IMR-90 (cell line): ENCODE results near the gene TMEM245. TPM values are rescaled to one million over a fixed set of nuclear protein-coding genes. Genes with fewer than 3 reads are reported as not detected.

Source experiments
- ATAC-seq: fragments of 200-7000 bp; cut with Tn5 transposase; 2 replicates; pipeline ENCODE4 v1.9.1; 2020; ENCODE audit warnings: low read depth, mild to moderate bottlenecking, moderate library complexity
- BruUV-seq: library from RNA; stranded (reverse); fragments of 400-500 nt; replicated peaks from 2 replicates; lab custom pipeline; 2021; lab: Mats Ljungman, UMichigan
- CTCF ChIA-PET: fragments of 300-600 bp; formaldehyde crosslinking; extraction: SDS; loops from one replicate; lab custom pipeline; 2021; ENCODE audit warnings: antibody characterized with exemption; lab: Yijun Ruan, JAX
- POLR2A ChIA-PET: fragments of 300-600 bp; sonication (Branson Sonifier 250); formaldehyde crosslinking; loops from one replicate; lab custom pipeline; 2022; ENCODE audit warnings: antibody characterized with exemption; ENCODE audit not compliant: unreplicated experiment; lab: Charles Lee
- DNase-seq: peaks from one replicate; pipeline ENCODE4 v3.0.0; 2013
- H2AFZ ChIP-seq: replicated peaks from 2 replicates; pipeline ENCODE3; 2013; ENCODE audit warnings: low read length, mild to moderate bottlenecking; ENCODE audit not compliant: poor library complexity
- H2AK5ac ChIP-seq: 2 replicates; pipeline ENCODE4 v1.6.1; 2013; ENCODE audit warnings: low read depth, low read length, inconsistent platforms
- H2AK9ac ChIP-seq: replicated peaks from 2 replicates; pipeline ENCODE3; 2013; ENCODE audit warnings: mild to moderate bottlenecking, low read depth, low read length, moderate library complexity; ENCODE audit not compliant: poor library complexity
- H2BK120ac ChIP-seq: 2 replicates; pipeline ENCODE4 v1.6.1; 2013; ENCODE audit warnings: low read depth, low read length, inconsistent platforms
- H2BK15ac ChIP-seq: 3 replicates; pipeline ENCODE4 v1.6.1; 2013; ENCODE audit warnings: low read depth, low read length, inconsistent platforms
- H2BK20ac ChIP-seq: 2 replicates; pipeline ENCODE4 v1.6.1; 2013; ENCODE audit warnings: low read depth, mild to moderate bottlenecking, inconsistent platforms, low read length, moderate library complexity
- H2BK5ac ChIP-seq: 2 replicates; pipeline ENCODE4 v1.6.1; 2013; ENCODE audit warnings: mild to moderate bottlenecking, low read depth, low read length, inconsistent platforms; ENCODE audit not compliant: poor library complexity, severe bottlenecking
- H3K14ac ChIP-seq: replicated peaks from 2 replicates; pipeline ENCODE4 v1.6.1; 2013; ENCODE audit warnings: low read depth, low read length, inconsistent platforms
- H3K18ac ChIP-seq: 2 replicates; pipeline ENCODE4 v1.6.1; 2013; ENCODE audit warnings: low read depth, low read length, control low read depth
- H3K23ac ChIP-seq: 2 replicates; pipeline ENCODE4 v1.6.1; 2013; ENCODE audit warnings: low read depth, low read length, inconsistent platforms
- H3K27ac ChIP-seq: 2 replicates; pipeline ENCODE4 v1.5.1; 2013; ENCODE audit warnings: mild to moderate bottlenecking, control low read depth, low read length; ENCODE audit not compliant: insufficient read depth
- H3K27me3 ChIP-seq: 2 replicates; pipeline ENCODE4 v1.6.1; 2013; ENCODE audit warnings: low read length; ENCODE audit not compliant: control insufficient read depth, insufficient read depth
- H3K36me3 ChIP-seq: 2 replicates; pipeline ENCODE4 v1.6.1; 2013; ENCODE audit warnings: low read length, mixed read lengths; ENCODE audit not compliant: control insufficient read depth, insufficient read depth
- H3K4ac ChIP-seq: 2 replicates; pipeline ENCODE4 v1.6.1; 2013; ENCODE audit warnings: low read depth, low read length, inconsistent platforms
- H3K4me1 ChIP-seq: 2 replicates; pipeline ENCODE4 v1.6.1; 2013; ENCODE audit warnings: low read length, mixed read lengths; ENCODE audit not compliant: control insufficient read depth, insufficient read depth
- H3K4me2 ChIP-seq: 2 replicates; pipeline ENCODE4 v1.6.1; 2013; ENCODE audit warnings: low read depth, mild to moderate bottlenecking, control low read depth, low read length, moderate library complexity
- H3K4me3 ChIP-seq: 2 replicates; pipeline ENCODE4 v1.5.1; 2013; ENCODE audit warnings: low read depth, mild to moderate bottlenecking, control low read depth, low read length, moderate library complexity; ENCODE audit not compliant: insufficient read depth
- H3K56ac ChIP-seq: 2 replicates; pipeline ENCODE4 v1.6.1; 2013; ENCODE audit warnings: low read length, inconsistent platforms; ENCODE audit not compliant: insufficient read depth; ENCODE audit errors: extremely low read depth
- H3K79me1 ChIP-seq, 2 experiments: 2 replicates each; pipeline ENCODE4 v1.6.1; 2013; ENCODE audit warnings: low read length in 2 of 2, inconsistent platforms in 1 of 2, low read depth in 1 of 2
- H3K9ac ChIP-seq: 2 replicates; pipeline ENCODE4 v1.6.1; 2013; ENCODE audit warnings: low read depth, low read length, control low read depth
- H3K9me1 ChIP-seq: 2 replicates; pipeline ENCODE4 v1.6.1; 2013; ENCODE audit warnings: low read length, inconsistent platforms; ENCODE audit not compliant: insufficient read depth
- H3K9me3 ChIP-seq: 2 replicates; pipeline ENCODE4 v1.6.1; 2013; ENCODE audit warnings: low read length; ENCODE audit not compliant: control insufficient read depth, insufficient read depth
- H4K20me1 ChIP-seq: 2 replicates; pipeline ENCODE4 v1.6.1; 2013; ENCODE audit warnings: low read length, inconsistent platforms; ENCODE audit not compliant: insufficient read depth
- H4K5ac ChIP-seq: 2 replicates; pipeline ENCODE4 v1.6.1; 2013; ENCODE audit warnings: mild to moderate bottlenecking, low read depth, low read length, control low read depth
- H4K8ac ChIP-seq, 2 experiments: 2 replicates each; pipeline ENCODE4 v1.6.1; 2013; ENCODE audit warnings: low read depth in 2 of 2, low read length in 2 of 2, control low read depth in 1 of 2, inconsistent platforms in 1 of 2
- H4K91ac ChIP-seq: 2 replicates; pipeline ENCODE4 v1.6.1; 2013; ENCODE audit warnings: low read depth, low read length, inconsistent platforms; ENCODE audit not compliant: insufficient read depth
- CEBPB ChIP-seq: IDR thresholded peaks from 2 replicates; pipeline ENCODE4 v1.6.1; 2012; ENCODE audit warnings: low read depth, low read length, improper control_type of control experiment
- RAD21 ChIP-seq: IDR thresholded peaks from 2 replicates; pipeline ENCODE4 v1.6.1; 2012; ENCODE audit warnings: low read length, improper control_type of control experiment
- WGBS, 2 experiments: methylation state at CpG; one replicate each; pipeline versions ENCODE4 v1.1.5 to v1.1.7; 2013; ENCODE audit warnings: missing lambda C conversion rate in 2 of 2; ENCODE audit not compliant: insufficient read length in 1 of 2; ENCODE audit errors: extremely low coverage in 2 of 2; 5-methylcytosine and 5-hydroxymethylcytosine counted together
- dilution Hi-C: fragments of 300-500 bp; cut with HindIII; formaldehyde crosslinking; loops from one replicate; pipeline ENCODE4 v1.14.3; 2018; ENCODE audit warnings: low sequenced_read_pairs; ENCODE audit not compliant: unreplicated experiment
- in situ Hi-C: fragments of 300-500 bp; cut with MboI; formaldehyde crosslinking; loops from 3 replicates; pipeline ENCODE4 v1.14.3; 2019; ENCODE audit warnings: low sequenced_read_pairs, inconsistent platforms, mixed read lengths
- intact Hi-C: fragments of 100-400 bp; cut with micrococcal nuclease; formaldehyde crosslinking; loops from 2 replicates; pipeline ENCODE4 v1.10.0; 2022
- polyA plus RNA-seq, 3 experiments: library from polyadenylated mRNA; depleted of rRNA; stranded (reverse); fragments of >200 nt; gene quantifications; 2 replicates each; pipeline ENCODE4 v1.2.3, GENCODE V29; 2012; ENCODE audit warnings: low replicate concordance in 1 of 3
- total RNA-seq: library from RNA; depleted of rRNA; stranded (reverse); fragments of >200 nt; gene quantifications from 2 replicates; pipeline ENCODE4 v1.2.3, GENCODE V29; 2012

Gene TMEM245
- total and polyA plus RNA-seq, 2 of the 4 experiments (the other 2 are of a cell fraction) = 24.8 to 57.9 TPM

GRCh38 chr9:109162677-109163076 is 42.9 kb upstream of the TMEM245 start:
- Histone ChIP-seq H4K5ac (no peak overlapping the region), H3K27ac (no peak overlapping the region), H2BK120ac (no peak overlapping the region), H3K9me1 (no peaks in the 10 kb centered on the region), H4K20me1 (no peaks in the 10 kb centered on the region), H3K4me2 (no peak overlapping the region), H4K8ac (no peak overlapping the region), H4K91ac (no peak overlapping the region), H3K4me3 (no peak overlapping the region), H2BK15ac (no peak overlapping the region), H2BK5ac (no peak overlapping the region), H3K23ac (no peak overlapping the region), H3K36me3 (no peaks in the 10 kb centered on the region), H2AFZ (no peak overlapping the region), H3K4ac (no peak overlapping the region), H3K4me1 (no peaks in the 10 kb centered on the region), H3K9me3 (peaks cover 2% of the 10 kb centered on the region), H2AK5ac (no peak overlapping the region), H2BK20ac (no peak overlapping the region), H3K18ac (no peak overlapping the region), H3K9ac (no peak overlapping the region), H2AK9ac (no peak overlapping the region), H3K56ac (no peak overlapping the region), H3K79me1 (no peaks in the 10 kb centered on the region), H3K14ac (no peak overlapping the region), H3K27me3 (peaks cover 38% of the 10 kb centered on the region)
- ATAC-seq = no peak
- BruUV-seq = no TSS peak
- in situ Hi-C loops (loop anchor here (10.0 kb wide), 1 partner anchor 58 kb away; no protein-coding TSS in a partner anchor), dilution Hi-C loops (no loop called here), intact Hi-C loops (no loop called here)
- WGBS, 2 experiments = 80% methylated on average over 2 of the region's 3 CpGs; no CpG with 5 or more reads in 1 of the 2 experiments
- no peak for DNase-seq
- ChIA-PET CTCF (no interaction called here), POLR2A (no interaction called here)
- TF ChIP-seq CEBPB (no peak), RAD21 (no peak)
